Articular chondrocyte of knee joint (primary cell): ENCODE measurements around the gene KRCC1. TPM values are rescaled to one million over a fixed set of nuclear protein-coding genes. Genes with fewer than 3 reads are reported as not detected.

Experiments
- small RNA-seq: library from RNA; depleted of rRNA; stranded (forward); fragments of <200 nt; gene quantifications from one replicate; pipeline ENCODE3, GENCODE V24; 2012
- total RNA-seq: library from RNA; depleted of rRNA; stranded (reverse); fragments of >200 nt; gene quantifications from 2 replicates; pipeline ENCODE4 v1.2.3, GENCODE V29; 2012

Gene KRCC1
- total RNA-seq = 40.2 and 50.7 TPM in 2 replicates

DNA sequence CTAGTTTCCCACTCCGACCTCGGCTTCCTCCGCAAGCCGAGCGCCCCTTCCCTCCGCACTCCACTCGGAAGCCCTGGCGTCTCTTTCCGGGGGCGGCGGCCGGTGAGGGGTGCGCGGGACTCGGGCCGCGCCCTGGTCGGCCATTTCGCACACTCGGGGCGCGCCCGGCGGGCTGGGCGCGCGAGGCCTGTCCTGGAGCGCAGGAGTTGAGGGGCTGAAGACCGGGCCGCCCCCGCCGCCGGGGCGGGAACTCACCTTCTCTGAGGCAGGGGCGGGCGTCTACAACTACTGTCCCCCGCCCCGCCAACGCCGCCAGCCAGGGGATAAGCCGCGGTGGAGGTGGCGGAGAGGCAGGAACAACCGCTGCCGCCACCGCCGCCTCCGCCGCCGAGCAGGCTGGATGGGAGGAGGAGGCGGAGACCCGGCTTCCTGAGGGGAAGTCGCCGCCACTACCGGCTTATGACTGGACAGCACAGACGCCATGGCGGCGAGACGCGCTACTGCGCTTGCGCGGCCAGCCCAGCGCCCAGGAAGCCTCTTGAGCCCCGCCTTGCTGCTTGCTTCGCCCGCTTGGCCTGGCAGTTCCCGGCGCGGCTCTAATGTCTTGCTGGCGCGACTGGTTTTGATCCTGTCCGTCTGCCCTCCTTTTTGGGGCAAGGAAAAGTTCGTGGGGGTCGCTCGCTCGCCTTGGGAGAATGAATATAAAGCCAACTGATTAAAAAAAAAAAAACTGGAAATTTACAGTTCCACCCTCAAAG, at the start of gene KRCC1:
Gene KRCC1, minus strand, starts transcription at position 413 of the 758 bp plus-strand sequence. CDS start 27,220 bp downstream, outside the sequence.

DNA sequence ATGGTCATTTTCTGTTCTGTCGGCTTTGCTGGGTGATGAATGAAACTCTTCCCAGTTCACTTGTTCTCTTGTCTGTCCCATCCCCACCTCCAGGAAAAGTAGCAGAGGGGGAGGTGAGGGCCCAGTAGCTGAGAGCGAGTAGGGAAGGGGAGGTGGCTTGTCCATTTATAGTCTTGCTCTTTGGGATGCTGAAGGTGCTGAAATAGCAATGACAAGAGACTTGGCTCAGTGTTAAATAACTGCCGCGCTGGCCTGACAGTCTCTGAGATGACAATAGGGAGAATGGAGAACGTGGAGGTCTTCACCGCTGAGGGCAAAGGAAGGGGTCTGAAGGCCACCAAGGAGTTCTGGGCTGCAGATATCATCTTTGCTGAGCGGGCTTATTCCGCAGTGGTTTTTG, 12.0 kb upstream of the KRCC1 start, which contains the start of gene SMYD1:
Gene SMYD1, plus strand, starts transcription at position 228 of the 400 bp plus-strand sequence. Its CDS starts 40 bp downstream, at position 268.

DNA sequence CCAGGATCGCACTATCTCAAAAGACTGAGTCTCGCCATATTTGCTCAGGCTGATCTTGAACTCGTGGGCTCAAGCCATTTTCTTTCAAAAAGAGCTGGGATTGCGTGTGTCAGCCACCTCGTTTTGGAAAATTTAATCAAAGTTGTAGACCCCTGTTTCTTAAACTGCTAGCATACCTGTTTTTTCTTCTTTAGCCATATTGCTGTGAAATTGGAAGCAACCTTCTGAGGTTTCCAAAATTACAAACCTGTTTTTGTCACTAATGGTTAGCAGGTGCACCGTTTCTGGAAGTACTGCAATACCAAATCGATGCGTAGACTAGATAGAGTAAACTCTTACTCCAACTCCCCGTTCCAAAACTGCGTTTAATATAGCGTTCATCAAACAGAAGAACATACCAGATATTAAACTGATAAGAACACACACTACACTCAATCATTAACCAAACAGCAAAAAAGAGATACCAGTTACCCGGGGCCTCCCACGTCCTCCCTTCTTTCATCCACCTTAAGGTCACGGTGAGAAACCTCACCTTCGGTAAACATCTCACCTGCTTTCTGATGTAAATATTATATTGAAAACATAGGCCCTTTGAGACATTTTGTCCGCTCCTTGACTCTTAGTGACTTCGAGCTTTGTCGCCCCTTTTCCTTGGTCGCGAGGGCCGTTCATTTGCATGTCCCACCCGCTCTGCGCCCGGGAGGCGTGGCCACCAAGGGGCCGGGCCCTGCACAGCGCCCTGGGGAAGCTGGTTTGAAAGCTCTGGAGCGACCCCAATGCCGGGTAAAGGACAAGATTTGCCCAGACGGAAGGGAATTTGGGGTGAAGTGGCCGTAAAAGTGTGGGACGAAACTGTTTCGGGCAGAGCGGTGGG, 39.3 kb downstream of the KRCC1 start, which contains the start of gene RNU2-63P:
Gene RNU2-63P, minus strand, starts transcription at position 462 of the 874 bp plus-strand sequence.

Small RNA genes lying within 50 kb of the gene (small RNA-seq; reads per million reads assigned to genes)
- gene MIR4780 (not detected), gene RNU2-63P (30.5 reads per million, percentile 96 among the genes with 10 or more reads in this experiment)

Other genes with a start within 250 kb of the KRCC1 start
- 0.78 and 1.4 TPM in 2 replicates for gene RGPD2, start 230.0 kb downstream of the KRCC1 start, total RNA-seq
- under 0.01 TPM in 1 of 2 replicates, not detected in the other for gene RNU2-63P, start 39.2 kb downstream of the KRCC1 start, total RNA-seq
- gene SMYD1, start 12.0 kb upstream of the KRCC1 start, total RNA-seq = not detected in 2 replicates
- not detected in 2 replicates for gene FABP1, start 72.3 kb upstream of the KRCC1 start, total RNA-seq
- 25.0 and 27.0 TPM in 2 replicates for gene THNSL2, start 114.6 kb upstream of the KRCC1 start, total RNA-seq